Stimulated activated CD8-positive, alpha-beta memory T cell treated with anti-CD3 and anti-CD28 coated beads, Interleukin-4, amount 100 ng/mL, for 48 hours (primary cell): ENCODE measurements around the gene NUAK1.

Experiments
- DNase-seq: peaks from one replicate; pipeline ENCODE4 v3.0.0-alpha.2; 2020

Gene NUAK1

GRCh38 chr12:106080041-106080790 is 58.5 kb downstream of the NUAK1 start:
- DNase-seq: no peak

GRCh38 chr12:106079148-106079738 is 59.5 kb downstream of the NUAK1 start:
- DNase-seq: no peak

- no peak for DNase-seq
These were observed 60.3 kb downstream of the NUAK1 start for GRCh38 chr12:106078358-106079010.

GRCh38 chr12:106074706-106075392 is 63.9 kb downstream of the NUAK1 start:
- no peak for DNase-seq

- no peak for DNase-seq
These were observed 64.4 kb downstream of the NUAK1 start for GRCh38 chr12:106074361-106074705.

DNA sequence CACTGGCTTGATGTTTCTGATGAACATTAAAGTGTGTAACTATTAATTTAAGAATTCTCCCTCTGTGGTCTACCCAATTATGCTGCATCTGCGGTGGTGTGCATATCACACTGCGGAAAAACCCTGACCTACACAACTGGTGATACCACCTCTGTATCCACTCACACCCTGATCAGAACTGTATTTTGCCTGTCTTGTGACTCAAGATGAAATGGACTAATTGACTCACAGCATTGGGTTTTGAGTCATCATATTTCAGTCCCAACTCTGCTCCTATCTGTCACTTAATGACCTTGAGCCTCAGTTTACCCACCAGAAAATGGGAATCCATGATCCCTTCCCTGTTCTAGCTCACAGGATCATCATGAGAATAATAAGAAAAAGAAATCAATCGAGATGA is 65.6 kb downstream of the NUAK1 start:
- DNase-seq: no peak

DNA sequence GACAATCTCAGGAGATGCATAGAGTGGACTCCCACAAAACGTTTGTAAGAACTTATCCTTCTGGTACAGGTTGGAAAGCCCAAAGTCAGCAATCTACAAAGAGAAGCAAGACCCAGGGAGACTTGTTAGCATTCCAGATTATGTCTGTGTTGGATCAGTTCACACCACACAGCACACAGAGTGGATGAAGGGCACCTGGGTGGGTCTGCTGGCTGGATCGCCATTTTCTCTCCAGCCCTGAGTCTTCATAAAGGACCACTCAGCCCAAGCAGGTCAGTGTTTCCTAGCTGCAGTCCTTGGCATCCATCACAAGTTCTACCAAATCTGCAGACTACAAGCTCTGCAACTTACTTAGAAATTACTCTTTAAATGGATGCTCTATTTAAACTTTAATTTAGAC is 66.0 kb downstream of the NUAK1 start:
- no peak for DNase-seq

DNA sequence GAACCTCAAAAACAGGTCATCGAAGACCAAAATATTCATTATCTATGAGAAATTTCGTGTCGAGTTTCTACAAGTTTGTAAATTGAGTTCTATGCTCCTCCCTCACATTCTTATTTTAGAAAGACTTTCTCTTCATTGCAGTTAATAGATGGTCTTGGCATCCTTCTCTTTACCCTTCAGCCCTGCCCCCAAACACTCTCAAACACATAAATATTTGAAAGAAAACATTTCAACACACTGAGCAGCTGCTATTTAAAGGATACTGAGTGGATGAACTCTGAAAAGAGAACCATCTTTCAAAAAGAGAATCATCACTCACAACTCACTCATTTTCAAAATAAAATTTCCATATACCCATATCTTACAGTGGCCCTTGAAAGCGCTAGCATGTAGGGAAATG is 67.1 kb downstream of the NUAK1 start:
- DNase-seq: no peak

- DNase-seq: no peak
These were observed 68.1 kb downstream of the NUAK1 start for GRCh38 chr12:106070611-106071010.

- no peak for DNase-seq
These were observed 68.6 kb downstream of the NUAK1 start for GRCh38 chr12:106070147-106070546.

GRCh38 chr12:106068296-106068695 is 70.5 kb downstream of the NUAK1 start:
- DNase-seq: no peak

GRCh38 chr12:106067606-106068205 is 71.0 kb downstream of the NUAK1 start:
- no peak for DNase-seq

DNA sequence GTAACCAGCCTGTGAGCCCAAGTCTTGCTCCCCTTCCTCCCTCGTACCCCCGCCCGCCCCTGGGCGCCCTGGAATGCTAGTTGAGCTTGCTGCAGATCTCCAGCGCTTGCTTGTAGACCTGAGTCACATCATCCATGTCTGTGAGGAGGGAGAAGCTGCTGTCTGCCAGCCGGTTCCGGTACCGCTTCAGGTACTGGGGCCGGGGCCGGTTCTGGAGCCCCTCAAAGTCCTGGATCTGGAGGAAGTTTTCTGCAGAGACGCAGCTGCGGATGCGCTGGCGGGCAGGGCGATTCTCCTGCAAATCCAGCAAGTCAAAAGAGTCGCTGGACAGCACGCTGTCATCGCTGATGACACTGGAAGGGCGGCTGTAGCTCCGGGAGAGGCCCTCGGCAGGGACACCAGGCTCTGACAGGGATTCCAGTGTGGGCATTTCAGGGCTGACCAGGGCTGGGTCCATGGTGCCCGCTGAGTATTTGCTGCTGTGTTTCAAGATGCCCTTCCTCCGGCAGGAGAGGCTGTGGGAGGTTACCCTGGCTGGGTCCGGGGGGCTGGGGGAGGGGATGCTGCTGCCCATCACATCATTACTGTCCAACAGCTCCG is 71.9 kb downstream of the NUAK1 start:
- no peak for DNase-seq

DNA sequence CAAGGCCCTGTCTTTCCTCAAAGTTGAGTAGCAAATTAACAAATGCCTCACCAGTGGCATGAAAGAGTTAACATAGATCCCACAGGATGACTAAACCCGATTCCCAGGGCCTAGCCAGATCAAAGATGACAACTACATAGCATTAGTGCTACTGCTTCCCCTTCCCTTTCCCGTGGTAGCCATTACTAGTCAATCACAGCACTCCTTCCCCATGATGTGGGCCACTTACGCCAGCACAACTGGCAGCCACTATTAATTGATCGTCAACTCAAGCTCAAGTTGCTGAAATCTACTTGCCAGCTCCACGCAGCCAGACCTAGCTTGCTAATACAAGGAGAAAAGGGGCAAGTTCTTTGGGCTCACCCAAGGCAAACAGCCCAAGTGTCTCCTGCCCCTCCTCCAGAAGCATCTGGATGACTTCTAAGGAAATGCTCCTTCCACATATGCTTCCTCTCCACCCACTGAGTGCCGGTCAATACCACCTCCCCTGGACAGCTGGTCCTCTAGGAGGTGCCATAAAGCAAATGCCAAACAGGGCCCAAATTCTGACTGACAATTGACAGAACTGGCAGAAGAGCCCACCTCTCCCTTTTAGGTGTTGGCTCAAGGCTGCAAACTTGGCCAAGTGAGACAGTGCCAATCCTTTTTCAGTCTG is 72.6 kb downstream of the NUAK1 start:
- DNase-seq: no peak

DNA sequence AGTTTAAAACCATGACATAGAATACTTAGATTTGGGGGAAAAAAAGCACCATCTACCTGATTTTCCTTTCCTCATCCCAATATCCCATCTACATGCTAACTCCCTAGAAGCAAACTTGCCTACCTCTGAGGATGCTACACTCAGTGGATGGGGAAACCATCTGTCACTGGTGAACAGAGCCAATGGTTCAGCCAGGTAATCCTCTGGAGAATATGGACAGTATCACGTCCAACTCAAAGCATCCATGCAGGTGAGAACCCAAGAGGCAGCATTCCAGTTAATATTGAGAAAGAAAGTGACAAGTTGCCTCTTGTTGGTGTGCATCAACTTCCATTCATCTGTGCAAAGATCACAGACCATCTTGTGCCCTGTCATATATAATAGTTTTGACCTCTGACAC is 73.2 kb downstream of the NUAK1 start:
- DNase-seq: no peak

GRCh38 chr12:106064721-106065021 is 74.1 kb downstream of the NUAK1 start:
- DNase-seq: no peak

DNA sequence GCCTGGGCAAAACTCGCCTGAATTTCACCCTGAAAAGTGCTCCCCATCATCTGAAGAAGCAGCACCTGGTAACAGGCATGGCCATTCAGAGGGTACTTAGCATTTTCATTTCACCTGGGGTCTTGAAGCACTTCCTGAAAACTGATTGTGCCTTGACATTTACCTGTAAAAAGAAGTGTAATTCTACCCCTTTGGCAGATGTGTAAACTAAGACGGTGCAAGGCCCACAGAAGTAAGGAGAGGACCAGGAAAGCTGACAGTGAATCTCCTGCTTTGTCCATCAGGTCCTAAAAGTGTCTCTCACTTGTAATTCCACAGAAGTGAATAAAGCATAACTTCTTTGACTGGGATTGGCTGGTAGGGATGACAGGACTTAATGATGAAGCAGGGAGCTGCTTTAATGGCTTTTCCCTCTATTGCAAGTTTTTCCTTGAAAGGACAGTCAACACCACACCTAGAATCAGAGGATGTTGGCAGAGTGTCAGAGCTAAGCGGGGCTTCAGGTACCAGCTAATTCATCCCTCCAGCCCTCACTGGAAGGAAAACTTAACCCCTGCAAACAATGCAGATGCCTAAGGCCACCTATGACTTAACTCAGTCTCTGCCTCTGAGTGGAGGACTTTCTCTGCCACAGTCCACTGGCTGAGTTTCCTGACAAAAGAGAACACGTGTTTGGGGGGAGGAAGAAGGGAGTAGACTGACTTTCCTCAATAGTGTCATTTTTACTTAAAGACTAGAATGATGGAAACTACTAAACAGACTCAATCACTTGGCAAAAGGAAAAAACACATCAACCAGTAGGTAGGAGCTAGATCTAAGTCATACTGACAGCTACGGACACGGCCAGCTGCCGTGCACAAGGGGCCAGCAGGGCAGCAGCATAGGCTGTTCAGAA is 74.7 kb downstream of the NUAK1 start:
- DNase-seq: no peak

- DNase-seq: no peak
These were observed 76.1 kb downstream of the NUAK1 start for GRCh38 chr12:106062693-106063092.

GRCh38 chr12:106058256-106059182 is 80.2 kb downstream of the NUAK1 start:
- no peak for DNase-seq

DNA sequence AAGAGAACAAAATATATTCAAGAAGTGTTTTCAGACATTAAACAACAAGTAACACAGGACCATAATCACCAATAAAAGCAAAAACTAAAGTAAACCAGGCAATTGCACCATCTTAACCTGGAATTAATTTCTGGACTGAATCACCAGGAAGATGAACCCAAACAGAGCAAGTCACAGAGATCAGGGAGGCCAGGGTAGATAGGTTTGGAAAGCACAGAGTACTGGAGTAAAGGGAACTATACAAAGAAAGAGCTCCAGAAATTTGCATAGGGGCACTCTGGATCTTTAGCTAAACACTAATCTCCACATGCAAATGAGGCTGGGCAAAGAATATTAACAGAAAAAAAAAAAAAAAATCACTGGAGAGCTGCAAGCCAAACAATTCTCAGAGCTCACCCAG is 84.7 kb downstream of the NUAK1 start:
- DNase-seq: no peak
